Spleen (tissue), 11 donors: ENCODE measurements around the gene CUL5. TPM values are rescaled to one million over a fixed set of nuclear protein-coding genes. Genes with fewer than 3 reads are reported as not detected.

Experiments
- DNase-seq: peaks from one replicate; pipeline ENCODE4 v3.0.0-alpha.2; 2020
- H3K27ac ChIP-seq, 8 donors: fragments of 200-600 bp; sonication (generic) in 7 of 8; 1 replicate in 4 of 8; 2 replicates in 4 of 8; pipeline versions ENCODE4 v1.5.0 to v1.8.0; 2016 to 2021; ENCODE audit warnings: inconsistent platforms in 4 of 8, mild to moderate bottlenecking in 4 of 8, moderate library complexity in 1 of 8
- H3K27me3 ChIP-seq, 7 donors: fragments of 200-600 bp; sonication (generic) in 6 of 7; replicated peaks in 1 of 7; 1 replicate in 4 of 7; 2 replicates in 3 of 7; pipeline versions ENCODE4 v1.5.0 to v1.8.0; 2016 to 2021; ENCODE audit warnings: inconsistent platforms in 3 of 7, mild to moderate bottlenecking in 1 of 7
- H3K36me3 ChIP-seq, 6 donors: fragments of 200-600 bp; sonication (generic) in 5 of 6; 1 replicate in 4 of 6; 2 replicates in 2 of 6; pipeline versions ENCODE4 v1.5.0 to v1.8.0; 2016 to 2021; ENCODE audit warnings: inconsistent platforms in 2 of 6
- H3K4me1 ChIP-seq, 6 donors: fragments of 200-600 bp; sonication (generic) in 5 of 6; 1 replicate in 3 of 6; 2 replicates in 3 of 6; pipeline versions ENCODE4 v1.5.0 to v1.8.0; 2016 to 2021; ENCODE audit warnings: inconsistent platforms in 3 of 6
- H3K4me3 ChIP-seq, 8 donors: fragments of 200-600 bp; sonication (generic) in 7 of 8; 1 replicate in 4 of 8; 2 replicates in 4 of 8; pipeline versions ENCODE4 v1.5.0 to v1.8.0; 2016 to 2021; ENCODE audit warnings: inconsistent platforms in 4 of 8, mild to moderate bottlenecking in 4 of 8, moderate library complexity in 2 of 8
- H3K9me3 ChIP-seq, 8 donors: fragments of 200-600 bp; sonication (generic) in 7 of 8; 1 replicate in 4 of 8; 2 replicates in 4 of 8; pipeline versions ENCODE4 v1.5.0 to v1.8.0; 2016 to 2021; ENCODE audit warnings: inconsistent platforms in 4 of 8
- POLR2A ChIP-seq, 3 donors: fragments of 450-650 bp; IDR thresholded peaks; one replicate each; pipeline ENCODE4 v1.5.1; 2017; ENCODE audit warnings: antibody characterized with exemption in 3 of 3, mild to moderate bottlenecking in 1 of 3
- POLR2AphosphoS5 ChIP-seq, 3 donors: sonication (generic); formaldehyde crosslinking; IDR thresholded peaks; one replicate each; pipeline ENCODE4 v1.5.1; 2017; ENCODE audit warnings: antibody characterized with exemption in 3 of 3
- WGBS, 5 donors: extraction: QIAGEN DNeasy Blood & Tissue Kit in 3 of 5; methylation state at CpG; one replicate each; pipeline versions ENCODE4 v1.1.5 to v1.1.7; 2013 to 2018; 5-methylcytosine and 5-hydroxymethylcytosine counted together
- intact Hi-C: fragments of 100-400 bp; cut with DNase I; formaldehyde crosslinking; loops from one replicate; pipeline ENCODE4 v1.15.0; 2023; ENCODE audit warnings: low total_unique reads
- polyA plus RNA-seq, 3 donors: library from polyadenylated mRNA; stranded (reverse); fragments of 200-250 nt; gene quantifications; one replicate each; pipeline ENCODE4 v1.2.1, GENCODE V29; 2013
- total RNA-seq, 7 donors: library from RNA; depleted of rRNA in 3 of 7; stranded (reverse); fragments of >200 nt in 3 of 7; fragmentation: NEBNext Ultra II Directional in 4 of 7; extraction: Animal tissue kit (Norgen Biotek cat#: 25700) in 4 of 7; gene quantifications; one replicate each; pipeline versions ENCODE4 v1.1.0 to v1.2.1, GENCODE V29; 2016 to 2021
- TF ChIP-seq, protein P1 (sequence below), 11 experiments: fragments of 200-600 bp in 7 of 11; fragments of 450-650 bp in 4 of 11; sonication (generic) in 4 of 11; IDR thresholded peaks in 8 of 11; conservative IDR thresholded peaks in 3 of 11; 1 replicate in 7 of 11; 2 replicates in 4 of 11; pipeline versions ENCODE4 v1.4.0 to v1.8.0; 2016 to 2021; ENCODE audit warnings: antibody characterized with exemption in 11 of 11, inconsistent platforms in 4 of 11, mild to moderate bottlenecking in 1 of 11
- donor health status: healthy with polysubstance abuse.
- donor health status: DM: no; HTN: no; CAD: no; lungs with moderate emphysema.
- donor health status: DM: no; HTN: no; CAD: no.
- donor health status: Bipolar disorder and iron deficiency.
- donor health status: healthy.
- donor health status: DM: no; HTN: no; CAD: no.
- donor health status: DM: yes; HTN: yes; CAD: no.

The CUL5 gene
- total and polyA plus RNA-seq, 10 donors: 5.5 to 42.7 (median 35.6) TPM

DNA sequence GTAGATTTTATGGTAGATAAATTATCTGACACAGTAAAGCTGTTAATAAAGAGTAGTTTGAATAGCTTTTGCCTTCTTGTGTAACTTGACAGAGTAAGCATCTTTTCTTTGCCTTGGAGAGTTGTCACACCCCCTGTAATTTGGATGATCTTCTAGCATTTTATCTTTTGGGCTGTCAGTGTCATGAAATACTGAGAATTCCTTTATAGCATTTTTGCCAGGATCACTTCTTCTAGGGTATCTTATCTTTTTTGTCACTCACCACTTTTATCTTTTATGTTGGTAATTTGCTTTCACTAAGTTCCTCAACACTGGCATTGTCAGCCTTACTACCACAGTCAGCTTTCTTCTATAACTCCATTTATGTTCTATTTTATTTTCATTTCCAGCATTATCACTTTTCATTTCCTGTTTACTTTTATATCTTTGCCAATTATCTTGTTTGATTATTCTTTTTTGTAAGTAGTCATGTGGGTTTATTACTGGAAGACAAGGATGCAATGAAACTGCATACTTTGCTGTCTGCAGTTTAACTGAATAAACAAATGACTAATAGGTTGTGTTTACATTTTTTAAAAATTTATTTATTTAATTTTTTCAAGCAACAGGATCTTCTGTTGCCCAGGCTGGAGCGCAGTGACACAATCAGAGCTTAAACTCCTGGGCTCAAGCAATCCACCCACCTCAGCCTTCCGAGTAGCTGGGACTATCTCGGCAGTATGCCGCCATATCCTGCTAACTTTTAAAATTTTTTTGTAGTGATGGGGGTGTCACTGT is 84.6 kb downstream of the CUL5 start:
- intact Hi-C loops: no loop called here
- no peak overlapping the region for H3K4me3 ChIP-seq
- no peaks in the 10 kb centered on the region for H3K27me3 ChIP-seq
- no peak for DNase-seq
- H3K27ac ChIP-seq: no peak overlapping the region
- WGBS, 5 donors: 96 to 97% (median 96%) methylated on average over 4 of the region's 4 CpGs
- H3K9me3 ChIP-seq: no peaks in the 10 kb centered on the region
- H3K36me3 ChIP-seq: peaks cover 0 to 100% (median 62%) of the 10 kb centered on the region in 6 donors
- TF ChIP-seq, protein P1, sequence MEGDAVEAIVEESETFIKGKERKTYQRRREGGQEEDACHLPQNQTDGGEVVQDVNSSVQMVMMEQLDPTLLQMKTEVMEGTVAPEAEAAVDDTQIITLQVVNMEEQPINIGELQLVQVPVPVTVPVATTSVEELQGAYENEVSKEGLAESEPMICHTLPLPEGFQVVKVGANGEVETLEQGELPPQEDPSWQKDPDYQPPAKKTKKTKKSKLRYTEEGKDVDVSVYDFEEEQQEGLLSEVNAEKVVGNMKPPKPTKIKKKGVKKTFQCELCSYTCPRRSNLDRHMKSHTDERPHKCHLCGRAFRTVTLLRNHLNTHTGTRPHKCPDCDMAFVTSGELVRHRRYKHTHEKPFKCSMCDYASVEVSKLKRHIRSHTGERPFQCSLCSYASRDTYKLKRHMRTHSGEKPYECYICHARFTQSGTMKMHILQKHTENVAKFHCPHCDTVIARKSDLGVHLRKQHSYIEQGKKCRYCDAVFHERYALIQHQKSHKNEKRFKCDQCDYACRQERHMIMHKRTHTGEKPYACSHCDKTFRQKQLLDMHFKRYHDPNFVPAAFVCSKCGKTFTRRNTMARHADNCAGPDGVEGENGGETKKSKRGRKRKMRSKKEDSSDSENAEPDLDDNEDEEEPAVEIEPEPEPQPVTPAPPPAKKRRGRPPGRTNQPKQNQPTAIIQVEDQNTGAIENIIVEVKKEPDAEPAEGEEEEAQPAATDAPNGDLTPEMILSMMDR (IDR thresholded peaks at IDR 0.05 in 8 of 11, conservative IDR thresholded peaks at IDR 0.05 in 3 of 11): no peak
- no peak for TF ChIP-seq POLR2AphosphoS5 (IDR thresholded peaks at IDR 0.05)
- no peak for TF ChIP-seq POLR2A (IDR thresholded peaks at IDR 0.05)
- H3K4me1 ChIP-seq: no peaks in the 10 kb centered on the region

- no peak for DNase-seq
- H3K36me3 ChIP-seq: peaks cover 0 to 100% (median 75%) of the 10 kb centered on the region in 6 donors
Measured at GRCh38 chr11:108097179-108097578, 88.5 kb downstream of the CUL5 start.

GRCh38 chr11:108101090-108101775 is 92.5 kb downstream of the CUL5 start:
- peaks cover 0 to 100% (median 66%) of the 10 kb centered on the region in 6 donors for H3K36me3 ChIP-seq
- intact Hi-C loops: no loop called here
- TF ChIP-seq, protein P1 (IDR thresholded peaks at IDR 0.05 in 8 of 11, conservative IDR thresholded peaks at IDR 0.05 in 3 of 11): no peak
- TF ChIP-seq POLR2A (IDR thresholded peaks at IDR 0.05) (no peak), POLR2AphosphoS5 (IDR thresholded peaks at IDR 0.05) (no peak)
- H3K4me1 ChIP-seq: no peaks in the 10 kb centered on the region
- DNase-seq: no peak
- no peaks in the 10 kb centered on the region for H3K9me3 ChIP-seq
- 88 to 98% (median 92%) methylated on average over 1 of the region's 1 CpG for WGBS, 5 donors
- no peak overlapping the region for H3K4me3 ChIP-seq
- H3K27me3 ChIP-seq: no peaks in the 10 kb centered on the region
- no peak overlapping the region for H3K27ac ChIP-seq

More at GRCh38 chr11:108097179-108097578, 88.5 kb downstream of the CUL5 start:
- TF ChIP-seq, protein P1 (IDR thresholded peaks at IDR 0.05 in 8 of 11, conservative IDR thresholded peaks at IDR 0.05 in 3 of 11): no peak
- TF ChIP-seq POLR2AphosphoS5 (IDR thresholded peaks at IDR 0.05): no peak
- TF ChIP-seq POLR2A (IDR thresholded peaks at IDR 0.05): no peak
- intact Hi-C loops: no loop called here
- no peaks in the 10 kb centered on the region for H3K4me1 ChIP-seq
- H3K27ac ChIP-seq: no peak overlapping the region
- H3K9me3 ChIP-seq: no peaks in the 10 kb centered on the region
- H3K27me3 ChIP-seq: no peaks in the 10 kb centered on the region
- no peak overlapping the region for H3K4me3 ChIP-seq
- WGBS, 5 donors: 93 to 98% (median 96%) methylated on average over 3 of the region's 3 CpGs

GRCh38 chr11:108111126-108111525 is 102.4 kb downstream of the CUL5 start:
- DNase-seq: no peak
- intact Hi-C loops: loop anchor here (10.0 kb wide), 1 partner anchor 544 kb away; no protein-coding TSS in a partner anchor
- H3K27ac ChIP-seq: no peak overlapping the region
- H3K36me3 ChIP-seq: peaks cover 0 to 35% (median 0%) of the 10 kb centered on the region in 6 donors
- 91 to 98% (median 91%) methylated on average over 4 of the region's 4 CpGs for WGBS, 5 donors
- H3K27me3 ChIP-seq: no peaks in the 10 kb centered on the region
- peaks cover 0 to 7% (median 5%) of the 10 kb centered on the region in 6 donors for H3K4me1 ChIP-seq
- no peaks in the 10 kb centered on the region for H3K9me3 ChIP-seq
- TF ChIP-seq POLR2A (IDR thresholded peaks at IDR 0.05): no peak
- TF ChIP-seq, protein P1 (IDR thresholded peaks at IDR 0.05 in 8 of 11, conservative IDR thresholded peaks at IDR 0.05 in 3 of 11): no peak
- no peak for TF ChIP-seq POLR2AphosphoS5 (IDR thresholded peaks at IDR 0.05)
- no peak overlapping the region for H3K4me3 ChIP-seq
